Stimulated activated CD8-positive, alpha-beta memory T cell treated with anti-CD3 and anti-CD28 coated beads, Interleukin-4, amount 100 ng/mL, for 4 hours (primary cell): ENCODE measurements around the gene UBA3.

Experiments used
- DNase-seq, 2 donors: peaks; one replicate each; pipeline ENCODE4 v3.0.0-alpha.2; 2020; ENCODE audit warnings: low read depth in 2 of 2, low spot score in 1 of 2

UBA3 gene

GRCh38 chr3:69012800-69013252, 67.3 kb downstream of the UBA3 start:
- DNase-seq: no peak

- no peak for DNase-seq
These were observed 67.9 kb downstream of the UBA3 start for GRCh38 chr3:69012100-69012799.

- no peak for DNase-seq
These were observed 69.0 kb downstream of the UBA3 start for GRCh38 chr3:69011096-69011730.

GRCh38 chr3:69009559-69010410, 70.4 kb downstream of the UBA3 start:
- DNase-seq: no peak

GRCh38 chr3:69008980-69009379, 71.2 kb downstream of the UBA3 start:
- DNase-seq: no peak

DNA sequence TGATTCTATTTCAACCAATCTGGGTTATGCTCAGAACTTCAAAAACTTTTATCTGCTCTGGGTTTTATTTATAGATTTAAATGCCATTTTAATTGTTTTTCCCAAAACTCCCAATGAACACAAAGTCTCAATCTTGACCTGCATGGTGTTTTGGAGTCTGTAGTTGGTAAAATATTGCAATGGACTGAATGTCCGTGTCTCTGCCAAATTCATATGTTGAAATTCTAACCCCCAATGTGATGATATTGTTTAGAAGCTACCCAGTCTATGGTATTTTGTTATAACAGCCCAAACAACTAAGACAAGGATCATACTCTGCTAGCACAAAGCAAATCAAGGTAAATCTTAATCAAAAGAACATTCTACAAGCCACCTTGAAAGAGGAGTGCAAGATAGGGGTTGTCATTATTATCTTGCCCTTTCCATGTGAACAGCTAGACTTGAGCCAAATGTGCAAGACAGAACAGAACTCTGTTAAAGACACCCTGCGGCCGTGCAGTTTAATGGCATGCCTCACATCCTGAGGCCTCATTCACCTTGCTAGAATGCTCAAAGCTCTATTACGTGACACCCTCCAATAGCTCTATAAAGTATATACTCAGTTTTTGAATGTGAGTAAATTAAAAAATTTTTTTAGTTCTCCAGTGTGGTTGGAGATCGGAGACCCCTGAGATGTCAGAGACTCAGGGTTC, 74.2 kb downstream of the UBA3 start:
- DNase-seq: no peak

DNA sequence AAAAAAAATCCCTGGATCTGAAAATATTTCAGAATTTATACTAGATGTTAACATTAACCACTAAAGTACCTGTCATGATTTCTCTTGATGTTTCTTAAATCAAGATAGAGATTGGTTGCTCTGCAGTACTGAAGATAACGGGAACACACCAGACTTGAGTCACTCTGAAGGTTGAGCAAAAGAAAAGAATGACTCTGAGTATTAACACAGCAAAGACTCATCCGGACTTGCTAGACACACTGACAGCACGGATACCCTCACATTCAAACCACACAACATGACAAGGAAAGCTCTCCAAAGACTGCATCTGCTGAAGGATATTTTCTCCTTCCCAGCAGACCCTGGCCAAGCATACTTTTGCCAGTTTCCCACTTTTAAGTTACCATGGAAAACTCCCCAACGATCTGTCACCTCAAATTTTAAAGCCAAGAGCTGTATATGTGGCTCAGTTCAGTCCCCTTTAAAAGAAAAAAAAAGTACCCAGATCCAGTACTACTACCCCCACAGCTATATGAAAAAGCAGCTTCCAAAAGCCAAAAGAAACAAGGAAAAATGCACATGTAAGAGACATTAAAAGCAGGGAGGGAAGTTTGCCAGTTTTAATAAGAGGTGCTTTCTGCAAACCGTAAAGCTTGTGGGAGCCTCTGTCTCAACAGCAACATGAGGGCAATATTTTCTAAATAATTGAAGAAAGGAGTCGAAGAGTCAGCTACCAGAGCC, 74.9 kb downstream of the UBA3 start:
- DNase-seq: no peak
